Astrocyte (in vitro differentiated cells and primary cell): ENCODE results near the gene SLC48A1. TPM values are rescaled to one million over a fixed set of nuclear protein-coding genes. Genes with fewer than 3 reads are reported as not detected.
A peak's percentile ranks its signal among the peaks of the same experiment; 100 is the strongest.

Source experiments
- DNase-seq: peaks from one replicate; pipeline ENCODE4 v3.0.0-alpha.2; 2010; ENCODE audit warnings: low read depth
- FAIRE-seq: peaks from 2 replicates; lab custom pipeline; 2011; peaks lifted over from hg19 to GRCh38; lab: Jason Lieb, UNC
- H2AFZ ChIP-seq: 2 replicates; pipeline ENCODE4 v1.6.0; 2012; ENCODE audit warnings: low read depth, low read length, inconsistent platforms
- H3K27ac ChIP-seq: 2 replicates; pipeline ENCODE4 v1.5.1; 2011; ENCODE audit warnings: low read depth, low read length, inconsistent platforms
- H3K27me3 ChIP-seq: 2 replicates; pipeline ENCODE4 v1.6.0; 2011; ENCODE audit warnings: low read length, inconsistent platforms; ENCODE audit not compliant: insufficient read depth
- H3K36me3 ChIP-seq: 2 replicates; pipeline ENCODE4 v1.5.1; 2011; ENCODE audit warnings: low read length, inconsistent platforms; ENCODE audit not compliant: insufficient read depth
- H3K4me1 ChIP-seq: 2 replicates; pipeline ENCODE4 v1.5.1; 2011; ENCODE audit warnings: low read length, inconsistent platforms; ENCODE audit not compliant: insufficient read depth
- H3K4me2 ChIP-seq: 2 replicates; pipeline ENCODE4 v1.6.0; 2012; ENCODE audit warnings: low read length, inconsistent platforms
- H3K4me3 ChIP-seq: 2 replicates; pipeline ENCODE4 v1.5.1; 2011; ENCODE audit warnings: low read depth, mild to moderate bottlenecking, low read length, inconsistent platforms; ENCODE audit not compliant: insufficient read depth
- H3K79me2 ChIP-seq: 2 replicates; pipeline ENCODE4 v1.6.0; 2012; ENCODE audit warnings: mild to moderate bottlenecking, low read length, inconsistent platforms; ENCODE audit not compliant: insufficient read depth
- H3K9ac ChIP-seq: 2 replicates; pipeline ENCODE4 v1.6.0; 2012; ENCODE audit warnings: mild to moderate bottlenecking, low read length, inconsistent platforms
- H3K9me3 ChIP-seq: 2 replicates; pipeline ENCODE4 v1.5.1; 2012; ENCODE audit warnings: low read depth, mild to moderate bottlenecking, low read length, inconsistent platforms; ENCODE audit not compliant: insufficient read depth
- H4K20me1 ChIP-seq: 2 replicates; pipeline ENCODE4 v1.6.0; 2012; ENCODE audit warnings: low read length, inconsistent platforms; ENCODE audit not compliant: insufficient read depth
- H3K27ac Mint-ChIP-seq: one replicate; pipeline ENCODE4 v1.8.0; 2021; ENCODE audit warnings: mild to moderate bottlenecking, mixed read lengths; ENCODE audit not compliant: unreplicated experiment
- H3K27me3 Mint-ChIP-seq: one replicate; pipeline ENCODE4 v1.8.0; 2021; ENCODE audit warnings: low read depth, mixed read lengths; ENCODE audit not compliant: unreplicated experiment
- H3K36me3 Mint-ChIP-seq: one replicate; pipeline ENCODE4 v1.8.0; 2021; ENCODE audit warnings: low read depth, mixed read lengths; ENCODE audit not compliant: unreplicated experiment
- H3K4me1 Mint-ChIP-seq: one replicate; pipeline ENCODE4 v1.8.0; 2021; ENCODE audit warnings: low read depth, mixed read lengths; ENCODE audit not compliant: unreplicated experiment
- H3K4me3 Mint-ChIP-seq: one replicate; pipeline ENCODE4 v1.8.0; 2021; ENCODE audit warnings: mild to moderate bottlenecking, moderate library complexity, mixed read lengths; ENCODE audit not compliant: unreplicated experiment
- H3K9me3 Mint-ChIP-seq: one replicate; pipeline ENCODE4 v1.8.0; 2021; ENCODE audit warnings: mild to moderate bottlenecking, mixed read lengths; ENCODE audit not compliant: unreplicated experiment
- CTCF ChIP-seq: IDR thresholded peaks from 2 replicates; pipeline ENCODE4 v1.5.1; 2011; ENCODE audit warnings: low read depth, mild to moderate bottlenecking, inconsistent platforms, low read length, moderate library complexity; ENCODE audit not compliant: insufficient read depth
- EZH2 ChIP-seq: IDR thresholded peaks from 2 replicates; pipeline ENCODE4 v1.6.1; 2012; ENCODE audit warnings: mild to moderate bottlenecking, low read length, inconsistent platforms; ENCODE audit not compliant: insufficient read depth
- total RNA-seq: library from RNA; stranded (reverse); gene quantifications from 2 replicates; pipeline ENCODE4 v1.2.1, GENCODE V29; 2021

The SLC48A1 gene
- total RNA-seq, 1 donor from 2014 or later: 23.8 TPM

DNA sequence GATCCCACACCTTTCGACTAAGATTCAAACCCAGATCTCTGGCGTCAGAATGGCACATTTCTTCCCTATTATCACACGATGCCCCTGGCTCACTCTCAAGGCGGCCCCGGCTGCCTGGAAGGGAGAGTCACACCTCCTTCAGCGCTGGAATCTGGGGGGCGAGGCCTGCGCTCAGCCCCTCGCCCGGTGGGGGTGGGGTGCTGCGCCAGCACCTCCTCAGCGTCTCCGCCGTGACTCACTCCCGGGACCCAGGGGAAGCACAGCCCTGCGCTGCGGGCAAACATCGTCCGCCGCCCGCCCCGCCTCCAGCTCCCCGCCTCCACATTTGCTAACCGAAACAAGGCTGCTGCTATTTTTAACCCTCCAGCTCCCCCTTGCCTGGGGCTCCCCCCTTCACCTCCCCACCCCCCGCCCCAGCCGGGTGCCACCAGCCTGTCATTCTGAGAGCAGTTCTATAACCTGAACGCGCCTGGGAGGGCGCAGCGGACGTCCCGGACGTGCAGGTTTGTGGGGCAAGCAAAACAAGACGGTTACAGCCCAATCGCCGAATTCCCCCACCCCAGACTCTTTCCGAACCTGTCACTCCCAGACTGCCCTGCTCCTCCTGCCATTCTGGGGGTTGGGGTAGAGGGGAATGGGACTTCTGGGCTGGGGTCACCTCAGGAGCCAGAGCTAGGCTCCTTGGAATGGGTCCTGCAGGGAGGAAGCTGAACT, 39.9 kb downstream of the SLC48A1 start:
- Histone ChIP-seq H3K79me2 (peaks cover 98% of the 10 kb centered on the region), H3K4me2 (peak overlapping the region; percentile 86), H3K36me3 (peaks cover 5% of the 10 kb centered on the region), H4K20me1 (peaks cover 93% of the 10 kb centered on the region), H3K4me3 (peak overlapping the region; percentile 41), H3K4me1 (peaks cover 82% of the 10 kb centered on the region), H3K27ac (peak overlapping the region; percentile 94), H3K9me3 (no peaks in the 10 kb centered on the region), H3K9ac (peak overlapping the region; percentile 82), H2AFZ (no peak overlapping the region), H3K27me3 (no peaks in the 10 kb centered on the region)
- H3K9me3 Mint-ChIP-seq: no peaks in the 10 kb centered on the region
- DNase-seq: peak; percentile 84
- peaks cover 2% of the 10 kb centered on the region for H3K36me3 Mint-ChIP-seq
- TF ChIP-seq EZH2: no peak
- no peak for TF ChIP-seq CTCF
- no peak for FAIRE-seq
- H3K27ac Mint-ChIP-seq: peak overlapping the region; percentile 96
- peaks cover 68% of the 10 kb centered on the region for H3K4me1 Mint-ChIP-seq
- no peaks in the 10 kb centered on the region for H3K27me3 Mint-ChIP-seq
- H3K4me3 Mint-ChIP-seq: peak overlapping the region; percentile 66

DNA sequence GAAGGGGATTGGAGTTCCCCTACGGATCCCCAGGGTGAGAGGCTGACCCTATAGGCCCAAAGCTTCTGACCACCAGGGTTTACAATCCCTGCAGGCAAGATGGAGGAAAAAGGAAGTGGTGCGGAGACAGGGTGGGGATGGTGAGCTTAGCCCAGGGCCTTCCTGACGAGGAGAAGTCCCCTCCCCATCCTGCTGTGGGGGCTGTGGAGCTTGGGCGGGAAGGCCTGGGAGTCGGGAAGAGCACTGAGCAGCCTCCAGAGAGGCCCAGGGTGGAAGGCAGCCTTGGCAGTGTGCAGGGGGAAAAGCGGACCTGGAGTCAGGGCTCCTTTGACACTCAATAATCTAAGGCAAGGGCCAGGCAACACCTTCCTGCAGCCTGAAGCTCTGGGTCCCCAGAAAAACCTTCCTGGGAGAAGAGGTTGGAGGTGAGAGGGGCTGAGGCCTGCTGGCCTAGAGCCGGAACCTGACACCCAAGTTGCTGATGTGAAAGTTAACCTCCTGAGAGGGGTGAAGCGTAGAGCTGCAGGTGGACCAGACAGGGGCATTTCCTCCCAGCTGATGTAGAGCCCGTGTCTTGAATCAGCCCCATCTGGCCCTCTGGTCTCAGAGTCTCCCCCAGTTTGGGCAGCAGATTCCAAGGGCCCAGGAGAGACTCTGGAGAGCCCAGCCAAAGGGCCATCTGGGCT, 40.6 kb downstream of the SLC48A1 start:
- H2AFZ ChIP-seq: no peak overlapping the region
- peak overlapping the region; percentile 81 for H3K27ac ChIP-seq
- H3K36me3 ChIP-seq: peaks cover 5% of the 10 kb centered on the region
- peak overlapping the region; percentile 86 for H3K4me2 ChIP-seq
- H3K27ac Mint-ChIP-seq: peak overlapping the region; percentile 91
- peaks cover 93% of the 10 kb centered on the region for H4K20me1 ChIP-seq
- H3K4me3 Mint-ChIP-seq: peak overlapping the region; percentile 60
- no peaks in the 10 kb centered on the region for H3K9me3 ChIP-seq
- no peaks in the 10 kb centered on the region for H3K9me3 Mint-ChIP-seq
- peak overlapping the region; percentile 75 for H3K9ac ChIP-seq
- H3K4me3 ChIP-seq: peak overlapping the region; percentile 41
- no peak for DNase-seq
- TF ChIP-seq EZH2: no peak
- no peak for TF ChIP-seq CTCF
- peaks cover 2% of the 10 kb centered on the region for H3K36me3 Mint-ChIP-seq
- H3K4me1 ChIP-seq: peaks cover 82% of the 10 kb centered on the region
- no peaks in the 10 kb centered on the region for H3K27me3 ChIP-seq
- peaks cover 98% of the 10 kb centered on the region for H3K79me2 ChIP-seq
- H3K4me1 Mint-ChIP-seq: peaks cover 65% of the 10 kb centered on the region
- H3K27me3 Mint-ChIP-seq: no peaks in the 10 kb centered on the region
- no peak for FAIRE-seq
